Cardiac muscle cell (in vitro differentiated cells and primary cell): ENCODE measurements around the gene PTCD3. TPM values are rescaled to one million over a fixed set of nuclear protein-coding genes. Genes with fewer than 3 reads are reported as not detected.

ENCODE experiments used
- DNase-seq, 2 donors: peaks; one replicate each; pipeline versions ENCODE4 v3.0.0 to v3.0.0-alpha.2; 2010 to 2017; ENCODE audit warnings: low read depth in 1 of 2, low spot score in 1 of 2
- H3K27ac ChIP-seq: fragments of 200-600 bp; sonication (generic); 2 replicates; pipeline ENCODE4 v1.5.1; 2016
- H3K27me3 ChIP-seq: fragments of 200-600 bp; sonication (generic); 2 replicates; pipeline ENCODE4 v1.6.0; 2016; ENCODE audit warnings: control low read depth
- H3K36me3 ChIP-seq: fragments of 200-600 bp; sonication (generic); 2 replicates; pipeline ENCODE4 v1.5.1; 2016; ENCODE audit warnings: control low read depth
- H3K4me1 ChIP-seq: fragments of 200-600 bp; sonication (generic); 2 replicates; pipeline ENCODE4 v1.8.1; 2017; ENCODE audit warnings: low read depth, mild to moderate bottlenecking, mixed run types
- H3K4me3 ChIP-seq: fragments of 200-600 bp; sonication (generic); 2 replicates; pipeline ENCODE4 v1.5.1; 2016; ENCODE audit warnings: mild to moderate bottlenecking
- H3K9me3 ChIP-seq: fragments of 200-600 bp; sonication (generic); 2 replicates; pipeline ENCODE4 v1.5.1; 2017; ENCODE audit warnings: low read depth, mild to moderate bottlenecking, control low read depth
- polyA plus RNA-seq: library from polyadenylated mRNA; unstranded; fragments of >200 nt; fragmentation: Nextera tagmentation; extraction: Ambion mirVana; gene quantifications from 2 replicates; pipeline ENCODE4 v1.2.1, GENCODE V29; 2016
- total RNA-seq: library from RNA; depleted of rRNA; stranded (reverse); fragments of >200 nt; gene quantifications from 2 replicates; pipeline ENCODE4 v1.2.3, GENCODE V29; 2016
- TF ChIP-seq, protein P1 (sequence below): IDR thresholded peaks from 2 replicates; pipeline ENCODE4 v1.5.1; 2012; ENCODE audit warnings: low read depth, mild to moderate bottlenecking, low read length

The PTCD3 gene
- total and polyA plus RNA-seq, 2 experiments from 2014 or later: 112 to 180 TPM

DNA sequence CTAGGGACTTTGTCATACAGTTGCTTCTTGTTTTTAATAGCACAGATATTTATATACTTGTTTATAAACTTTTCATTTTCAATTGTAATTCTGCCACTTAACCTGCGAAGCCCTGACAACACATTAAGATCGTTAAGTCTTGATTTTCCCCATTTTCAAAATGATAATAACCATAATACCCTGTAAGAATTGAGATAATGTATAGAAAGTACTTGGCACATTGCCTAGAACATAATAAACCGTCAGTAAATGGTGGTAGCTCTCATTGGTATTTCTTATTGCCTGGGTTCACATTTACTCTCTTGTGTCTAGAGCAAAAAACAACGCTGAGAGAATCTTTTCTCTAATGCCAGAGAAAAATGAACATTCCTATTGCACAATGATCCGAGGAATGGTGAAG, 18.6 kb downstream of the PTCD3 start:
- no peak overlapping the region for H3K4me3 ChIP-seq
- no peaks in the 10 kb centered on the region for H3K9me3 ChIP-seq
- no peaks in the 10 kb centered on the region for H3K4me1 ChIP-seq
- H3K36me3 ChIP-seq: peaks cover 94% of the 10 kb centered on the region
- H3K27ac ChIP-seq: no peak overlapping the region
- no peak for DNase-seq
- TF ChIP-seq, protein P1, sequence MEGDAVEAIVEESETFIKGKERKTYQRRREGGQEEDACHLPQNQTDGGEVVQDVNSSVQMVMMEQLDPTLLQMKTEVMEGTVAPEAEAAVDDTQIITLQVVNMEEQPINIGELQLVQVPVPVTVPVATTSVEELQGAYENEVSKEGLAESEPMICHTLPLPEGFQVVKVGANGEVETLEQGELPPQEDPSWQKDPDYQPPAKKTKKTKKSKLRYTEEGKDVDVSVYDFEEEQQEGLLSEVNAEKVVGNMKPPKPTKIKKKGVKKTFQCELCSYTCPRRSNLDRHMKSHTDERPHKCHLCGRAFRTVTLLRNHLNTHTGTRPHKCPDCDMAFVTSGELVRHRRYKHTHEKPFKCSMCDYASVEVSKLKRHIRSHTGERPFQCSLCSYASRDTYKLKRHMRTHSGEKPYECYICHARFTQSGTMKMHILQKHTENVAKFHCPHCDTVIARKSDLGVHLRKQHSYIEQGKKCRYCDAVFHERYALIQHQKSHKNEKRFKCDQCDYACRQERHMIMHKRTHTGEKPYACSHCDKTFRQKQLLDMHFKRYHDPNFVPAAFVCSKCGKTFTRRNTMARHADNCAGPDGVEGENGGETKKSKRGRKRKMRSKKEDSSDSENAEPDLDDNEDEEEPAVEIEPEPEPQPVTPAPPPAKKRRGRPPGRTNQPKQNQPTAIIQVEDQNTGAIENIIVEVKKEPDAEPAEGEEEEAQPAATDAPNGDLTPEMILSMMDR: no peak
- H3K27me3 ChIP-seq: no peaks in the 10 kb centered on the region

DNA sequence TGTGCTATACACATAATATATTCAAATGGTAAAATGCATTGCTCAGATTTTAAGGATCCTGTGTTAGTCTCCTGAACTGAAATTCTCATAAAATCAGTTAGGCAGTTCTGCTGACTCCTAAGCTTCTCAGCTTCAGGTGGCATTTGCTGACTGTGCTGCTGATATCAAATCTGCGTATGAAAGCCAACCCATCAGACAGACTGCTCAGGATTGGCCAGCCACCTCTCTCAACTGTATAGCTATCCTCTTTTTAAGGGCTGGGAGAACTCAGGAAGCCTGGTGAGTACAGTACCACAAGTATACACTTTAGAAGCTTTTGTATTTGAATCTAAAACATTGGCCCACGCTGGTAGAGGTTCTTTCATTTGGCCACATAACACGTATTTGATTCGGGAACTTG, 28.7 kb downstream of the PTCD3 start:
- Histone ChIP-seq H3K27ac (no peak overlapping the region), H3K4me1 (no peaks in the 10 kb centered on the region), H3K4me3 (no peak overlapping the region), H3K9me3 (no peaks in the 10 kb centered on the region), H3K27me3 (no peaks in the 10 kb centered on the region), H3K36me3 (peaks cover 93% of the 10 kb centered on the region)
- no peak for DNase-seq
- TF ChIP-seq, protein P1: no peak

DNA sequence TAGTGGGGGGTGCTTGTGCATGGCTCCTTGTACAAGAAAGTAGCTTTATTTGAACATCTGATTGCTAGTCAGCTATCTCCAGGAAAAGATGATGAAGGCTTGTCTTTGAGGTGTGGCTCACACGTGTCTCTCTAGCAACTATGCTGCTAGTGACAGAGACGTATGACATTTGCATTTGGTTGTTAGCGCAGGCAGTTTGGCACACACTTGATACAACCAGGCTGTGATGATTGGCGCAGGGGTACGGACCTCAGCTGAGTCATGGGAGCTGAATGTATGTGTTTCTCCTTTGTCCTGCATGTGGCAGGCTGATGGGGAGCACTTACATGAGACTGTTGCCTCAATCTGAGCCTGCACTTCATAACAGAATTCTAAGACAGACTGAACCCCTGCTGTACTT, 29.6 kb downstream of the PTCD3 start:
- no peaks in the 10 kb centered on the region for H3K9me3 ChIP-seq
- no peaks in the 10 kb centered on the region for H3K4me1 ChIP-seq
- H3K36me3 ChIP-seq: peaks cover 83% of the 10 kb centered on the region
- no peak for DNase-seq
- no peak overlapping the region for H3K27ac ChIP-seq
- no peak overlapping the region for H3K4me3 ChIP-seq
- H3K27me3 ChIP-seq: no peaks in the 10 kb centered on the region
- TF ChIP-seq, protein P1: no peak

DNA sequence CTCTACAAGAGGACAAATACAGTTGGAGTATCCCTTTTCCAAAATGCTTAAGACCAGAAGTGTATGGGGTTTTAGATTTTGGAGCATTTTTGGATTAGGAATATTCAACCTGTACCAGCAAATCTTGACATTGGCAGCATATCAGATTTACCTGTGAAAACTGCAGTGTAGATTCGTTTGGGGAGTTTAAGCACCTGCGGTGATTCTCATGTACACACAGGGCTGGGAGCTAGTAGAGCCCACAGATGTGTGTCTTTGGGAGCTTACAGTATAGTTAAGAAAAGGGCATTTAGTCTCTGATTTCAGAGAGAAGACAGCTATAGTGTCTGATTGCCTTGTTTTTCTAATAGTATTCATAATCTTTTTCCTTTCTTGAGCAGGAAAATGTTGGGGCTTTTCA, 30.1 kb downstream of the PTCD3 start:
- Histone ChIP-seq H3K4me1 (no peaks in the 10 kb centered on the region), H3K4me3 (no peak overlapping the region), H3K36me3 (peaks cover 83% of the 10 kb centered on the region), H3K27me3 (no peaks in the 10 kb centered on the region), H3K27ac (no peak overlapping the region), H3K9me3 (no peaks in the 10 kb centered on the region)
- TF ChIP-seq, protein P1: no peak
- no peak for DNase-seq

DNA sequence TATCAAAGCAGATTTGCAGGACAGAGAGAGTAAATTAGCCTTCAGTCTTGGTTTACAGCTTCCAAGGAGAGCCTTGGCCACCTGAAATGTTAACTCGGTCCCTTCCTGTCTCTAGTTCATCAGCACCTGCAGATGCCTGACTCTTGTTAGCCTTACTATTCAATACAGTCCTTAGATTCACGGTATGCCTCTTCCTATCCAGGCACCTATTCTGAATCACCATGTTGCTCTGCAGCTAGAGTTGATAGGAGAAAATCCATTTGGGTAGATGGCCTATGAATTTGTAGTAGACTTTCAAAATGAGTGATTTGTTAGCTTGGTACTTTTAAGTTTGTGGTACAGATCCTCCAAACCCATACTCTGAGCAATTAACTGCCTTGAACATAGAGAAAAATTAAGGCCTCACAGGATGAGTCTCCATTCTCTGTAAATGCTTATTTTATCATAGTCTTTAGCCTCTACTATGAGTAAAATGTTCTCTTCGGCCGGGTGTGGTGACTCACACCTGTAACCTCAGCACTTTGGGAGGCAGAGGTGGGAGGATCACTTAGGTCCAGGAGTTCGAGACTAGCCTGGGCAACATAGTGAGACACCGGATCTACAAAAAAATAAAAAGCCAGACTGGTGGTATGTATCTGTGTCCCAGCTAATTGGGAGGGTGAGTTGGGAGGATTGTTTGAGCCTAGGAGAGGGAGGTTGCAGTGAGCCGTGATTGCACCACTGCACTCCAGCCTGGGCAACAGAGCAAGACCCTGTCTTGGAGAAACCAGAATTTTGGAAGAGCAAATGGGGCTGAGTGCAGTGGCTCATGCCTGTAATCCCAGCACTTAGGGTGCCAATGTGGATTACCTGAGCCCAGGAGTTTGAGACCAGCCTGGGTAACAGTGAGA, 32.9 kb downstream of the PTCD3 start:
- peaks cover 68% of the 10 kb centered on the region for H3K36me3 ChIP-seq

More for the DNA sequence above, 32.9 kb downstream of the PTCD3 start:
- H3K4me1 ChIP-seq: no peaks in the 10 kb centered on the region
- no peaks in the 10 kb centered on the region for H3K9me3 ChIP-seq
- DNase-seq: no peak
- H3K27me3 ChIP-seq: no peaks in the 10 kb centered on the region
- peak overlapping the region; percentile 30 for H3K27ac ChIP-seq
- H3K4me3 ChIP-seq: no peak overlapping the region
- TF ChIP-seq, protein P1: no peak
